Nephron (organoid): ENCODE measurements around the gene EPHA4.

Source experiments
- H3K27ac Mint-ChIP-seq, 3 experiments: 2 replicates each; pipeline ENCODE4 v1.8.0; 2020; ENCODE audit warnings: mixed read lengths in 3 of 3, mild to moderate bottlenecking in 2 of 3, moderate library complexity in 1 of 3
- H3K27me3 Mint-ChIP-seq: 2 replicates; pipeline ENCODE4 v1.8.0; 2021; ENCODE audit warnings: low read depth, mild to moderate bottlenecking, moderate library complexity, mixed read lengths
- H3K36me3 Mint-ChIP-seq: 2 replicates; pipeline ENCODE4 v1.8.0; 2020; ENCODE audit warnings: low read depth, mixed read lengths
- H3K4me1 Mint-ChIP-seq: 2 replicates; pipeline ENCODE4 v1.8.0; 2020; ENCODE audit warnings: mixed read lengths
- H3K4me3 Mint-ChIP-seq, 3 experiments: 2 replicates each; pipeline ENCODE4 v1.8.0; 2020; ENCODE audit warnings: mild to moderate bottlenecking in 3 of 3, mixed read lengths in 3 of 3, moderate library complexity in 2 of 3
- H3K9me3 Mint-ChIP-seq: 2 replicates; pipeline ENCODE4 v1.8.0; 2020; ENCODE audit warnings: mixed read lengths
- CTCF ChIP-seq, 3 experiments: fragments of 200-600 bp; sonication (generic); IDR thresholded peaks; one replicate each; pipeline ENCODE4 v1.5.0; 2021; ENCODE audit warnings: antibody characterized with exemption in 3 of 3; ENCODE audit not compliant: unreplicated experiment in 3 of 3

The EPHA4 gene

GRCh38 chr2:221444106-221444505 lies 128.0 kb downstream of the EPHA4 start:
- Mint-ChIP-seq H3K27ac (no peak overlapping the region), H3K36me3 (peaks cover 64% of the 10 kb centered on the region), H3K4me1 (peaks cover 15% of the 10 kb centered on the region), H3K9me3 (no peaks in the 10 kb centered on the region), H3K4me3 (no peak overlapping the region), H3K27me3 (no peaks in the 10 kb centered on the region)
- TF ChIP-seq CTCF (IDR thresholded peaks at IDR 0.05; ENCODE audit: unreplicated experiment in 3 of 3): no peak

GRCh38 chr2:221443645-221444044 lies 128.5 kb downstream of the EPHA4 start:
- Mint-ChIP-seq H3K27me3 (no peaks in the 10 kb centered on the region), H3K36me3 (peaks cover 64% of the 10 kb centered on the region), H3K9me3 (no peaks in the 10 kb centered on the region), H3K4me3 (no peak overlapping the region), H3K4me1 (peaks cover 15% of the 10 kb centered on the region), H3K27ac (no peak overlapping the region)
- TF ChIP-seq CTCF (IDR thresholded peaks at IDR 0.05; ENCODE audit: unreplicated experiment in 3 of 3): no peak

GRCh38 chr2:221442128-221442527 lies 130.0 kb downstream of the EPHA4 start:
- Mint-ChIP-seq H3K36me3 (peaks cover 65% of the 10 kb centered on the region), H3K9me3 (no peaks in the 10 kb centered on the region), H3K4me1 (peaks cover 7% of the 10 kb centered on the region), H3K27ac (peak overlapping the region; percentile 45 to 89 (median 85)), H3K27me3 (no peaks in the 10 kb centered on the region), H3K4me3 (peak overlapping the region in 1 of 3 experiments; percentile 13)
- no peak for TF ChIP-seq CTCF (IDR thresholded peaks at IDR 0.05; ENCODE audit: unreplicated experiment in 3 of 3)

GRCh38 chr2:221439761-221440479 lies 132.2 kb downstream of the EPHA4 start:
- Mint-ChIP-seq H3K4me1 (peaks cover 5% of the 10 kb centered on the region), H3K27ac (peak overlapping the region; percentile 12 to 77 (median 68)), H3K36me3 (peaks cover 81% of the 10 kb centered on the region), H3K4me3 (no peak overlapping the region), H3K27me3 (no peaks in the 10 kb centered on the region), H3K9me3 (no peaks in the 10 kb centered on the region)
- no peak for TF ChIP-seq CTCF (IDR thresholded peaks at IDR 0.05; ENCODE audit: unreplicated experiment in 3 of 3)

GRCh38 chr2:221437056-221437455 lies 135.0 kb downstream of the EPHA4 start:
- Mint-ChIP-seq H3K4me1 (peaks cover 5% of the 10 kb centered on the region), H3K4me3 (no peak overlapping the region), H3K27ac (peak overlapping the region in 2 of 3 experiments; percentile 0 to 24), H3K36me3 (peaks cover 86% of the 10 kb centered on the region), H3K27me3 (no peaks in the 10 kb centered on the region), H3K9me3 (no peaks in the 10 kb centered on the region)
- TF ChIP-seq CTCF (IDR thresholded peaks at IDR 0.05; ENCODE audit: unreplicated experiment in 3 of 3): no peak

GRCh38 chr2:221435171-221435570 lies 136.9 kb downstream of the EPHA4 start:
- no peak overlapping the region for H3K4me3 Mint-ChIP-seq
- TF ChIP-seq CTCF (IDR thresholded peaks at IDR 0.05; ENCODE audit: unreplicated experiment in 3 of 3): no peak
- no peaks in the 10 kb centered on the region for H3K9me3 Mint-ChIP-seq
- no peaks in the 10 kb centered on the region for H3K27me3 Mint-ChIP-seq
- no peaks in the 10 kb centered on the region for H3K4me1 Mint-ChIP-seq
- no peak overlapping the region for H3K27ac Mint-ChIP-seq
- H3K36me3 Mint-ChIP-seq: peaks cover 84% of the 10 kb centered on the region
